Measurements from ENCODE around the gene OR2S2.
"Not testable (repeated sequence)": the region's sequence is repeated elsewhere in the genome, so short reads cannot be mapped to it uniquely, and the experiment has no call there.

The OR2S2 gene, protein sequence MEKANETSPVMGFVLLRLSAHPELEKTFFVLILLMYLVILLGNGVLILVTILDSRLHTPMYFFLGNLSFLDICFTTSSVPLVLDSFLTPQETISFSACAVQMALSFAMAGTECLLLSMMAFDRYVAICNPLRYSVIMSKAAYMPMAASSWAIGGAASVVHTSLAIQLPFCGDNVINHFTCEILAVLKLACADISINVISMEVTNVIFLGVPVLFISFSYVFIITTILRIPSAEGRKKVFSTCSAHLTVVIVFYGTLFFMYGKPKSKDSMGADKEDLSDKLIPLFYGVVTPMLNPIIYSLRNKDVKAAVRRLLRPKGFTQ

DNA sequence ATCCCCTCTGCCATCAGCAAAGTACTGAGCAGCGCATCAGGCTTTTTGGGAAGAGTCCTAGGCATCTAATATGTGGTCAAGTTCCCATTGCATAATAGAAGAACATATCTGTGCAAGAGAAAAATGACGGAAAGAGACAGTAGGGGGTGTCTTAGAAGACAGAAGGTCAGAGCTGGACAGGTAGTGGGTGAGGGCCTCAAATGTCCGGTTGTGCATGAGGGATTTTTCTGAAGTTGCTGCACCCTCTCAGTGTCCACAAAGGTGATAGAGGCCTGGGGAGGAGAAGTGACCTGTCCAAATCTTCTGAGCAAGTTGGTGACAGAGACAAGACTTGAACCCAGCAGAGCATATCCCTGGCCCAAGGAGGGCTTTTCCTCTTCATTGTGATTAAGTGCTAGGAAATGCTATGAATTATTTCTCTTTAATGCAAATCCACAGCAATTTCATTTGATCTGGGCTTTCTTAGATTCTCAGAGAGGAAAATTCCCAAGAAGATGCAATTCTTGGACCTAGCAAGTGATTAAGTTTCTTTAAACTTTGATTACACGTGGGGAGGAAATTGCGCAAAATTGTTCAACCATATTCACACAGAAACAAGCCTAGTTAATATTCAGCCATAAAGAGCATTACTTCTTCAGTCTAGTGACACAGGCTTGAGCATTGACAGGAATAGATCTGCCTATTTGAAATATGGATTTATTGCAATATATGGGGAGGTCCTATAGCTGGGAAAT is at the start of gene OR2S2:
TSS of gene OR2S2 (minus strand) at position 51 of the 734 bp plus-strand sequence. CDS start 56 bp downstream, outside the sequence.
- DNase-seq, result no peak

DNA sequence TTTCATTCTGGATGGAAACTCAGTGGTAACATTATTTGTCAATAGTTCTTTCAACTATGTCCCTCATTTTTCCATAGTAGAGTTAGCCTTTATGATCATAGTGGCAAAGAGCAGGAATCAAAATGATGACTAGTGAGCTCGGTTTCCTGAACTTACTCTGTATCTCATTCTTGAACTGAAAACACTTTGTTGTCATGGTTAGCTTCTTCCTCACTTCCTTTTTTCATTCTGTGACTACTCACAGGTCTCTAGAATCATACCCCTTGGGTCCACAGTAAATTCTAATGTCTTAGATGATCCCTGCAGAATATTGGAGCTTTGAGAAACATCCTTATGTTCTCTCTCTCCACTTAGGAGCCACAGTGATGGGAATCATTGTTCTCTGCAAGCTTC is 49.4 kb upstream of the OR2S2 start:
- DNase-seq, result no peak

DNA sequence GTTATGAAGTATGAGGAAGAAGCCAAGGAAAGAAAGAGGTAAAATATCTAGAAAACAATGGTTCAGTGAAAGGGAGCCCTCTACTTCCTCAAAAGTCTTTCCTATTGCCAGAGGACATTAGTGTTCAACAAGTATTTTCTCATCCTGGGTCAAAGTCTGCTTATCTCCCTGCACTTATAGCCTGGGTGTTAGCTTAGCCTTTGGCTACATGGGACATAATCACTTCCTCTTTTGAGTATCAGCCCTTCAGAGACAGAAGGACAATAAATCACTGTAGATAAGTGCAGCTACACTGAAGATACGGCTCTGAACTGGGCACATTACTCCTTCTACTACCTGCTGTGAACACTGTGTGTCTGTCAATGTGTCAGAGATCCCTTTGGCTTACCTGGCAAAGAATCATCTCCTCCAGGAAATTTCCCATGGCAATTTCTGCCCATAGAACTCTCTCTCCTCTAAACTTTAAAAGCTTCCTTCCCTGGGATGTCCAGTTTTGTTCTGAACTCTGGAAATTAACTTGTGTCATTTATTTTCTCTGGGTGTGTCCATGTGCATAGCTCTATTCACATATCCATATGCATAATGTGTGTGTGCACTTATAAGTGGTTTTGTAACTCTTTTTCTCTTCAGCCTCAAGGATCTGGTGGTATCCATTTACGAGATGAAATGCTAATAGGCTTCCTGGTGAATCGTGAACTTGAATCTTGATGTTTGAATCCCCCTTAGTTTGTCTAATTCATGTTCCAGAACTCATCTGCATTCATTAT is 48.8 kb upstream of the OR2S2 start:
- DNase-seq, result no peak

DNA sequence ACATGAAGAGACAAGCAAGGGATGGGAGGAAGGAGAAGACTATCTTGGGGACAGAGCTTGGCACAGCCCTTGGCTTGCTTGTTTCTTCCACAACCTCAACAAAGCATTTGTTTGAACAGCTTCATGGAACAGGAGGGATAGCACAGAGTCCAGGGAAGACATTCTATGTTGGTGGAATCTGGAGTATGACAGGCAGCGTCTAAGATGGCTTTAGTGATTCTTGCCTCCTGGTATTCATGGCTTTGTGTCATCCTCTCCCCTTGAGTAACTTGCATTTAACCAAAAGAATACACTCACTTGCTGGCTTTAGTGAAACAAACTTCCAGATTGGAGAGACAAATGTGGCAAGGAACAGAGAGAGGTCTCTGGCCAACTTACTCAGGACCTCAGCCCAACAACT is 47.9 kb upstream of the OR2S2 start:
- no peak for DNase-seq

DNA sequence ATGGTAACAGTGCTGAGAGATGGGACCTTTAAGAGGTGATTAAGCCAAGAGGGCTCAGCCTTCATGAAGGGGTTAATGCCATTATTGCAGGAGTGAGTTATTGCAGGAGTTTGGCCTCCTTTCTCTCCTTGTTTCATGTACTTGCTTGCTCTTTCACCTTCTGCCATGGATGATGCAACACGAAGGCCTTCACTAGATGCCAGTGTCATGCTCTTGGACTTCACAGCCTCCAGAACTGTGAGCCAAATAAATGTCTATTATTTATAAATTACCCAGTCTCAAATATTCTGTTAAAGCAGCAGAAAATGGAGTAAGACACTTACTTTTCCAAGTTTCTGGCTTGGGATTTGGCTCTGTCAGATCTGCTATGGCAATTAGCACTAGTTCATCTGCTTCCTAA is 40.4 kb upstream of the OR2S2 start:
- no peak for DNase-seq

DNA sequence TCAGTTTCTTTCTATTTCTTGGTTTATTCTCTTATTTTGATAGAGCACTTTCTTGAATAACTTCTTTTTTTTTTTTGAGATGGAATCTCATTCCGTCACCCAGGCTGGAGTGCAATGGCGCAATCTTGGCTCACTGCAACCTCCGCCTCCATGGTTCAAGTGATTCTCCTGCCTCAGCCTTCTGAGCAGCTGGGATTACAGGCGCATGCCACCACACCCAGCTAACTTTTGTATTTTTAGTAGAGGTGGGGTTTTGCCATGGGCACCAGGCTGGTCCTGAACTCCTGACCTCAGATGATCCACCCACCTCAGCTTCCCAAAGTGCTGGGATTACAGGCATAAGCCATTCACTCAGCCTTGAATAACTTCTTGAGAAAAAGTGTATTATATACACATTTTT is 39.1 kb upstream of the OR2S2 start:
- DNase-seq, result not testable (repeated sequence)

DNA sequence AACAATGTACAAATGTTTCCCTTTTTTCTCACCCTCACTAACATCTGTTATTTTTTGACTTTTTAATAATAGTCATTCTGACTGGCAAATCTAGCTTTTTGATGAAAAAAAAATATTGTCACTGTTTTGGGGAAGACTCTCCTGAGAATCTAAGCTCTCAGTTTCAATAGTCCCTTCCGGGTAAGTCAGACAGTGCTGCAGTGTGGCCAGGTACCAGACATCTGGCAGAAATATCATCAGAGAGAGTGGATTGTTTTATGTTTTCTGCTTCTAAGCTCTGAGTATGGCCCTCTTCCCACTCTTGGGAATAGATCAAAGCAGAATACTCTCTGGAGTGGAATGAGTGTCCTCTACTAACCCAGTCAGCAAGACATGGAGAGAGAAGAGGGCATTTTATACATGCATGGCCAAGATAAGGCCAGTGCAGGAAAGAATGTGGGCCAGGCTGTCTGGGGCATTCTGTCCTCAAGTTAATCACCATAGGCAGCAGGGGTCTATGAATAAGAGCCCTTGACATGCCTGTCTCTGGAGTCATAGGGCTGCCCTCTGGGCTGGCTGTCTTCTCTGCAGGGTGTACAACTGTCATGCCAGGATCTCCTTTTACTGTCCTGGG is 38.5 kb upstream of the OR2S2 start:
- no peak for DNase-seq

DNA sequence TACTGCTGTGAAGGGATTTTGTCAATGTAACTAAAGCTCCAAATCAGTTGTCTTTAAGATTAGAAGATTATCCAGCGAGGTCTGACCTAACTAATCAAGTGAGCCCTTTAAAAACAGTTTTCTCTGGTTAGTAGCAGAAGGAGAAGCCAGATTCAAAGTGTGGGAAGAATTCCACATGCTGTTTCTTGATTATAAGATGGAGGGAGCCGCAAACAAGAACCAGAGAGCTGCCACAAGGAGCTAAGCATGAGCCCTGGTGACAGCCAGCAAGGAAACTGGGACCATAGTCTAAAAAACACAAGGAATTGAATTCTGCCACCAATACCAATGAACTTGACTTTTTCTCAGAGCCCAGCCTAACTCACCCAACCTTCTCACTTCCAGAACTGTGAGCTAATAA is 37.0 kb upstream of the OR2S2 start:
- DNase-seq, result no peak

DNA sequence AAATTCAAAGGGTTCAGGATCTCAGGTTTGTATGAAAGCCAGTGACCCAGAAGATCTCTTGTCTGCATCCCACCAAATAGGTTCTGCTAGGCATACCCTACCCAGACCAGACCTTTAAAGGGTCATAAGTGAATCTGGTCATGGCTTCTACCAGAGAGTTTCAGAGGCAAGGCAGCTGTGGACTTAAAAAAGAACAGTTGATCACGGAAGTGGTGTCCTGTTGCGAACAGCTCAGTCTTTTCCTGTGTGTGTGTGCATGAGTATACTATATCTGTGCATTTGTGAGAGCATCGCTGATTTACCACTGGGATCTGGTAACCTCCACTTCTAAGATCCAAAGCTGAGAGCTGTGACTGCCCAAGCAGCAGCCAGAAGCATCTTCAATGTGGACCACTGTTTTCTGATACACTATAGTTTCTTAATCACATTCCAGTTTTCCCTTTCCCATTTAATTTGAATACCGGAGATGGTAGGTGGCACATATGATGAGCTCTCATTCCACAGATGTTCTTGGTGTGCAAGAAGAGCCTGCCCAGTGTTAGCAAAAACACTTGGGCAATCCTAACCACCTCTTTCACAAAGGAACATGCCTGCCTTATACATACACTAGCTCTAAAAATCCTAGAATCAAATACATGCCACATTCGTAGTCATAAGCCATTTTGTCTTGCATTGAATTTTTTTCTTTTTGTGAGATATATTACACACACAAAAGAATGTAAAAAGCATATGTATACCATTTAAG is 36.2 kb upstream of the OR2S2 start:
- no peak for DNase-seq

DNA sequence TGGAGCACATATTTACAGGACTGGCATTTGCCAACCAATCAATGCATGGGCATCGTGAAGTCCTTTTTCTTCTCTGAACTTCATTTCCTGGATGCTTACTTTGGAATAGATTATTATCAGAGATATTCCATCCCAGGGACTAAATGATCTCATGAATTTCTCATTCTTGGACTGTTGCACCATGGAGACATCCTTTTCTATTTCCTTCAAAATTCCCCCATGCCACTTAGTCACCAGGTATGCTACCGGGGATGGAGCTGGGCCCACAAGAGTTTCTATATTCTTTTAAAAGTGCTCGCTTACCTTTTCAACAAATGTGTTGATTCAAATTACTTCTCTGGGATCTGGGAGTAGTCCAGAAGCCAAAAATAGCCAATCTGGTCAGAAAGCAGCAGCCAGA is 35.2 kb upstream of the OR2S2 start:
- not testable (repeated sequence) for DNase-seq

DNA sequence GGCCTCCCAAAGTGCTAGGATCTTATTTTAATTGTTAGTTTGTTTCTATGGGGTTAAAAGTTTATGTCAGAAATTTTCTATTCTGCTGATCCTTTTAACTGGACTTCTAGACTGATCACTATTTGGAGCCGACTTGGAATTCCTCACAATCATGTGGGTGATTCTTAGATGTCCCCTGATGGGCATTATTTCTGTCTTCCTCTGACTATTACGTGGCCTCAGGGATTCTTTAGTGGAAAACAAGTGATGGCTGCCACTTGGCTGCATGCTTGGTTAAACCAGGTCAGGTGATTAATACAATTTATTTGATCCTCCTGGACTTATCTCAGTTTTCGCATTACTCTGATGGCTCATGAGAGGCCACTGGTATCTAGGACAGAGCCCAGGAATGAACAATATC is 32.2 kb upstream of the OR2S2 start:
- DNase-seq, result no peak

DNA sequence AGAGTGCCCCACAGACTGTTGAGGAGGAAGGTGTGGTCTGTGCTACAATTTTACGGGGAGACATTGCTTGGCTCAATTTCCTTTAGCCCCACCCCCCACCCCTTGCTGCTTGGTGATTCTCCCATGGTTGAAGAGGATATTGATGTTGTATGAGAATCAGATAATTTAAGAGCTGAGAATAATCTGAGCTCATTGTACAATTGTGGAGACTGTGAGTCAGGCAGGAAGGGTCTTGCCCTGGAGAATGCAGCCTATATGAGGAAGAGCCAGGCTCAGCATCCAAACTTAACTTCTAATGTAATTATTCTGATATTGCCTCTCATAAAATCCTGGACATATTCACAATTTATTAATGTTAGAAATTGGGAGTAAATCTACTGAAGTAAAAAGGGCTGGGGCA is 26.1 kb upstream of the OR2S2 start:
- DNase-seq, result no peak

DNA sequence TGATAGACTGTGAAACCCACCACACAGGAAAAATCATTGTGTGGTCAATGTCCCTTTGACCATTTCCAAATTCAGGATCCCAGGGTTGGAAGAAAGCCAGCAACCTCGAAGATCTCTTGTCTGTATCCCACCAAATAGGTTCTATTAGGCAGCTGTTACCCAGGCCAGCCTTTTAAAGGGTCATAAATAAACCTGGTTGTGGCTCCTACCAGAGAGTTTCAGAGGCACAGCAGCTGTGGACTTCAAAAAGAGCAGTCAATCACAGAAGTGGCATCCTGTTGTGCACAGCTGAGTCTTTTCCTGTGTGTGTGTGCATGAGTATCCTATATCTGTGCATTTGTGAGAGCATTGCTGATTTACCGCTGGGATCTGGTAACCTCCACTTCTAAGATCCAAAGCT is 23.7 kb upstream of the OR2S2 start:
- no peak for DNase-seq

DNA sequence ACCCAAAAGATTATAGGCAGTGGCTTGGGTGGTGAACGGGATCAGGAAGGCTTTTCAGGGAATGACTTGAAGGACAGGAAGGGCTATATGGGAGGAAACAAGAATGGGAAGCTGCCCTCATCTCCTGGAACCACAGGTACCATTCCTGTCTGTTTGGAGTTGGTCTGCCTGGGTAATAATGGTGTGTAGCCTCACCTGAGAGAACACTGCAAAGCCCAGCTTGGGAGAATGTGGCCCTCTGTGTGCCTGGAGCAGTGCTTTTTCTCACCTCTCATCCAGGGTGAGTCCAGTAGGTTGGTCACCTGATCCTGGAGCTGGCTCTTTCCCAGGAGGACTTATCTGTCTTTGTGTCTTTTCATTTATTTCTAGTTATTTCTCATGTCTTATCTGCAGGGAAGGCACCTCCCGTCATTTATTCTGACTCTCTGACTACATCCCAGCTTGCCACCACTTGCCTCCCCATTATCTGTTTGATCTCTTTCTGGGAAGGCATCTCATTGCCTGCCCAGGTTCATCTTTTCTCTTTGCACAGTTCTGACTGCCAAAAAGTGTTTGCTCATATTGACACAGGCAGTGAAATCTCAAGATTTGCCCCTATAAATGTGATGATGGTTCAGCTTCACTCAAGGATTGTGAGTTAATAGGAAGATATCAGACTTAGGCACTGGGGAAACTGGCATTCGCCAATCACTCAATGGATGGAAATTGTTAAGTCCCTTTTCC is 22.5 kb upstream of the OR2S2 start:
- no peak for DNase-seq

DNA sequence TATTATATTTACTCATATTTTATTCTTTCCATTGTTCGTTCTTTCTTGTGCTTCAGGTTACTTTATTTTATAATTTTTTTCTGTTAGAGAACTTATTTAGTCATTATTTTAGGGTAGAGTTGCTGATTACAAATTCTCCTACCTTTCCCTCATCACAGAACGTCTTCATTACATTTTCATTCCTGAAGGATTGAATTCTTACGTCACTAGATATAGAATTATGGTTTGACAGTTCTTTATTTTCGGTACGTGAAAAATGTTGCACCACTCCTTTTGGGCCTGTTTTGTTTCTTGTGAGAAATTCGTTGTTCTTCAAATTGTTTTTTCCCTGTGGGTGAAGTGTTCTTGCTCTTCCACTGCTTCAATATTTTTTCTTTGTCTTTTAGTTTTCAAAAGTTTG is 20.8 kb upstream of the OR2S2 start:
- no peak for DNase-seq

DNA sequence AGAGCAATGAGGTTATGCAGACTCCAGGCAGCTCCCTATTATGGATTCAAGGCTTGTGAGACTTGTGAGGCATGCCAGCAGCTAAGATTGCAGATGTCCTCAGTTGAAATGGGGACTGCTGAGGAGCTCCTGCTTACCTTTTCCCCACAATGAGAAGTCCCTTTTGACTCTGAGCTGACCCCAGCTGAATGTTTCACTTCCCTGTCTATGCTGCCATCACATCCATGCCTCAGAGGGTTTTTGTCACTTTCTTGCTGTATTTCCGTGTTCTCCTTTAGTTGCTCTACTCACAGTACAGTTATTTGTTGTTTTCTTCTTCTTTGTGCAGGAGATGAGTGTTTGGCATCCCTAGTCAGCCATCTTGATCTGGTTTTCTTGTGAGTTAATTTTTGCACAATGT is 18.8 kb upstream of the OR2S2 start:
- no peak for DNase-seq

DNA sequence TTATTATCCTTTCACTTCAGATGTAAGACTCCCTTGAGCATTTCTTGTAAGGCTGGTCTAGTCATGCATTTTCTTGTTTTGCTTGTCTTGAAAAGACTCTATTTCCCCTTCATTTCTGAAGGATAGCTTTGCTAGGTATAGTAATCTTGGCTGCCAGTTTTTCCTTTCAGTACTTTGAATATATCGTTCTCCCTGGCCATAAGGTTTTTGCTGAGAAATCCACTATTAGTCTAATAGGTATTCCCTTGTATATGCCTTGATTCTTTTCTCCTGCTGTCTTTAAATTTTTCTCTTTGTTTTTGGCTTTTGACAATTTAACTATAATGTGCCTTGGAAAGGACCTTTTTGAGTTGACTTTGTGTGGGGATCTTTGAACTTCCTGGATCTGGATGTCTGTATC is 16.8 kb upstream of the OR2S2 start:
- no peak for DNase-seq

DNA sequence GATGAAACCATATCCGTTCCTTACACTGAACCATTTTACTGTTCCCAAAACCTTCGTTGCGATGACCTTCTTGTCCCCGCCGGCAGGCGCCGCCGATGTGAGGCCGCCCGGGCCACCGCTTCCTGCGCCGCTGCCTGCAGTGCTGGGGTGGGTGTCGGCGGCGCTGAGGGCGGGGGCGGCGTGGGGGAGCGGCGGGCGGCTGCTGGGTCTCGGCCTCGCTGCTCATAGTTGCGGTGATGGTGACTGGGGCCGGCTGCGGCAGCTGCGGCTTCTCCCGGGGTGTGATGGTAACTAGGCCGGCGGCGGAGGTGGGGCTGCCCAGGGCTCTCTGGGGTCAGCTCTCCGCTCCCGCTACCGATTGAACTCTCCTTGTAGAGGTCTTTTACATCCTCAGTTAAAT is 14.1 kb upstream of the OR2S2 start:
- no peak for DNase-seq

DNA sequence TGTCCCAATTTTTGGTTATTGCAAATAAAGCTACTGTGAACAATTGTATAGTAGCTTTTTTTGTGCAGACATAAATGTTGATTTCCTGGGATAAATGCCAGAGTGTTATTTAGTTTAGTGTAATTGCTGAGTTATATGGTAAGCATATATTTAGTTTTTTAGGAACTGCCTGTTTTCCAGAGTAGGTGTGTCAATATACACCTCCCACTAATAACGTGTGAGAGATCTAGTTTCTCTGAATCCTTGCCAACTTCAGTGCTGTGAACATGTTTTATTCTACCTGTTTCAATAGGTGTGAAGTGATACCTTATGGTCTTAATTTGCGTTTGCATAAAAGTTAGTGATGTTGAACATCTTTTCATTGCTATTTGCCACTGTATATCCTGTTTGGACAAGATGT is 9.1 kb upstream of the OR2S2 start:
- DNase-seq, result no peak

DNA sequence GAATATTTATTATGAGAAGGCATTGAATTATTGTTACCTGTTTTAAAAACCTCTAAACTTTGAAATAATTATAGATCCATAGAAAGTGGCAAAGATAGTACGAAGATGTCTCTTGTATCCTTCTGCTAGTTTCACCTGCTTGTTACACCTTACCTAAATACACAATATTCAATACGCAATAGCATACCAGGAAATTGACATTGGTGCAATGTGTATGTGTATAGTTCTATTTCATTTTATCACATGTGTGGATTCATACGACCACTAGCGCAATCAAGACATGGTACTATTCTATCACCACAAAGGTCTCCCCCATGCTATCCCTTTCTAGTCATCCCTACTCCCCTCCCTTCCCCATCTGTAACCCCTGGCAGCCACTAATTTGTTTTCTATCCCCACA is 8.5 kb upstream of the OR2S2 start:
- DNase-seq, result no peak

DNA sequence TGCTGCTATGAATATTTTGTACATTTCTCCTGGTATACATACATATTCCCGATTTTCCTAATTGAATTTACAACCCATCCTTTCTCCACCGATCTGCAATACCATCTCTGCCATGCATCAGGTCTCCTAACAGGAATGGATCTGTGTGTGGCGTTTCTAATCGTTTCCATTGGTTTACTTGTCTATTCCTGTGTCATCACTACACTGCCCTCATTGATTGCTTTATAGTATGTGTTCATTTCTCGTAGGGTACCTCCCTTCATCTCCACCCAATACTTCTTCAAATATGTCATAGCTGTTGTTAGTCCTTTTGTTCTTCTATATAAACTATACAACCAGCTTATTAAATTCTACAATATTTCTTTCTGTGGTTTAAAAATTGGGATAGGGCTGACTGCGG is 7.1 kb upstream of the OR2S2 start:
- DNase-seq, result no peak
